BJ (cell line): ENCODE measurements around the gene SNTA1. TPM values are rescaled to one million over a fixed set of nuclear protein-coding genes. Genes with fewer than 3 reads are reported as not detected.
"Not testable (repeated sequence)": the region's sequence is repeated elsewhere in the genome, so short reads cannot be mapped to it uniquely, and the experiment has no call there.

ENCODE experiments used
- CTCF ChIA-PET: fragments of 350-600 bp; formaldehyde crosslinking; extraction: SDS; loops from one replicate; lab custom pipeline; 2021; ENCODE audit warnings: antibody characterized with exemption, inconsistent platforms; lab: Yijun Ruan, JAX
- POLR2A ChIA-PET: fragments of 300-600 bp; sonication (Branson Sonifier 250); formaldehyde crosslinking; extraction: SDS; loops from one replicate; lab custom pipeline; 2021; ENCODE audit warnings: antibody characterized with exemption; lab: Charles Lee
- DNase-seq: peaks from one replicate; pipeline ENCODE4 v3.0.0-alpha.2; 2011; ENCODE audit warnings: low read depth
- H3K27me3 ChIP-seq: 2 replicates; pipeline ENCODE4 v1.6.0; 2011; ENCODE audit warnings: low read length; ENCODE audit not compliant: control insufficient read depth, insufficient read depth
- H3K36me3 ChIP-seq: 2 replicates; pipeline ENCODE4 v1.5.1; 2011; ENCODE audit warnings: low read length; ENCODE audit not compliant: control insufficient read depth, insufficient read depth
- H3K4me3 ChIP-seq: 2 replicates; pipeline ENCODE4 v1.5.1; 2011; ENCODE audit warnings: low read depth, mild to moderate bottlenecking, control low read depth, low read length
- CTCF ChIP-seq: IDR thresholded peaks from 2 replicates; pipeline ENCODE4 v1.5.1; 2011; ENCODE audit warnings: low read depth, mild to moderate bottlenecking, control low read depth, inconsistent platforms, low read length, moderate library complexity; ENCODE audit not compliant: insufficient read depth
- polyA plus RNA-seq: library from polyadenylated mRNA; depleted of rRNA; stranded (reverse); fragments of >200 nt; gene quantifications from 2 replicates; pipeline ENCODE4 v1.2.3, GENCODE V29; 2011

The SNTA1 gene
- polyA plus RNA-seq, 1 experiment, result 24.7 TPM

DNA sequence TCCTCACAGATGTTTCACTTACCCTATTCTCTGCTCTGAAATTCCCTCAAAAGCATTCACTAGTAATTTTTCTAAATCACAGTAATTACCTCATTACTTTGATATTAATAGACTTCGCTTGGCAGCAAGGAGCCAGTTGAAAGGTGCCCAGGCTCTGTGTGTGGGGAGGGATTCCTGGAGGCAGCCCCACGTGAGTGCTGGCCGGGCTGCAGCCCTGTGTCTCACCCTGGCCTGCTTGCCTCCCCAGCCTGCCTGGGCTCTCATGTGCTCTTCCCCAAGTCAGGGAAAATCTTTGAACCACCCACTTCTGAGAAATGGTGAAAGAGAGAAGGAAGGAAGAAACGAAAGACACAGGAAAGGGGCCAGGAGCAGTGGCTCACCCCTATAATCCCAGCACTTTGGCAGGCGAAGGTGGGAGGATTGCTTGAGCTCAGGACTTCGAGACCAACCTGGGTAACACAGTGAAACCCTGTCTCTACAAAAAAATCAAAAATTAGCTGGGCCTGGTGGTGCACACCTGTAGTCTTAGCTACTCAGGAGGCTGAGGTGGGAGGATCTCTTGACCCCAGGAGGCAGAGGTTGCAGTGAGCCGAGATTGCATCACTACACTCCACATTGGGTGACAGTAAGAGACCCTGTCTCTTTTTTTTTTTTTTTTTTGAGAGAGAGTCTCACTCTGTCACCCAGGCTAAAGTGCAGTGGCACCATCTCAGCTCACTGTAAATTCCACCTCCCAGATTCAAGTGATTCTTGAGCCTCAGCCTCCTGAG, 20.0 kb upstream of the SNTA1 start:
- Histone ChIP-seq H3K4me3 (no peak overlapping the region), H3K27me3 (0 out of 2 replicates have a peak, but pooled peaks cover 1% of the 10 kb centered on the region), H3K36me3 (no peaks in the 10 kb centered on the region)
- ChIA-PET CTCF (interaction anchor here (1.5 to 4.0 kb wide), 2 partner anchors 190 to 204 kb away, joined by 4 to 18 read pairs; partner anchors contain the start of gene ACTL10), POLR2A (no interaction called here)
- no peak for DNase-seq
- no peak for TF ChIP-seq CTCF

- ChIA-PET CTCF (interaction anchor here (1.3 to 4.0 kb wide), 3 partner anchors 193 to 207 kb away, joined by 3 to 18 read pairs (median 5); partner anchors contain the start of gene ACTL10), POLR2A (no interaction called here)
- no peak for DNase-seq
- Histone ChIP-seq H3K27me3 (0 out of 2 replicates have a peak, but pooled peaks cover 1% of the 10 kb centered on the region), H3K36me3 (no peaks in the 10 kb centered on the region), H3K4me3 (no peak overlapping the region)
- TF ChIP-seq CTCF, result no peak
These were observed 17.1 kb upstream of the SNTA1 start for GRCh38 chr20:33460711-33461110.

GRCh38 chr20:33459599-33459998, 16.0 kb upstream of the SNTA1 start:
- Histone ChIP-seq H3K27me3 (no peaks in the 10 kb centered on the region), H3K36me3 (no peaks in the 10 kb centered on the region), H3K4me3 (no peak overlapping the region)
- TF ChIP-seq CTCF, result no peak
- CTCF ChIA-PET, result interaction anchor here (1.3 to 4.0 kb wide), 3 partner anchors 194 to 208 kb away, joined by 3 to 18 read pairs (median 5); partner anchors contain the start of gene ACTL10
- DNase-seq, result no peak
- POLR2A ChIA-PET, result no interaction called here

DNA sequence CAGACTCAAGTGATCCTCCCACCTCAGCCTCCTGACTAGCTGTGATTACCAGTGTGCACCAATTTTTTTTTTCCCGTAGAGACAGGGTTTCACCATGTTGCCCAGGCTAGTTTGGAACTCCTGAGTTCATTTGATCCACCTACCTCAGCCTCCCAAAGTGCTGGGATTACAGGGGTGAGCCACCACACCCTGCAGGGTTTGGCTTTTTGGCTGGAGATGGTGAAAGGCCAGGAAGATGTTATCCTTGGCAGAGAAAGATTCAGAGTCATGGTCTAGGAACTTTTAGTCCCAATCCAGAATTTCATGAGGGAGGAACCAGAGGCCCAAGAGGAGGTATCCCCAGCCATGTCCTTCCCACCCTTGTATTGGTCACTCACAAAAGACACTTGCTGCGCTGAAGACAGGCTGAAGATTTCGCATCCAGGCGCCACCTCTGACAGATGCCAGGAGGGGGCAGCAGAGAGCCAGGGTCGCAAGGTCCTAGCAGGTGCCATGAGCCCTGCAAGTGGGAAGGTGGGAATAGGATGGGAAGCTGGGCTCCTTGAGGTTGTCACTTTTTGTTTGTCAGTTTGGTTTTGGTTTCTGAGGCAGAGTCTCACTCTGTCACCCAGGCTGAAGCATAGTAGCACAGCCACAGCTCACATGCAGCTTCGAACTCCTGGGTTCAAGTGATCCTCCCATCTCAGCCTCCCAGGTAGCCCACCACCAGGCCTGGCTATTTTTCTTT, 13.5 kb upstream of the SNTA1 start:
- DNase-seq, H3K36me3 ChIP-seq, H3K27me3 ChIP-seq, H3K4me3 ChIP-seq, POLR2A ChIA-PET: not testable (repeated sequence)
- TF ChIP-seq CTCF, result peak; percentile 98
- CTCF ChIA-PET, result interaction anchor here (0.7 to 1.9 kb wide), 14 partner anchors 10 to 356 kb away, joined by 3 to 21 read pairs (median 5); partner anchors contain the start of genes ACTL10 and SNTA1

- Histone ChIP-seq H3K4me3 (no peak overlapping the region), H3K36me3 (no peaks in the 10 kb centered on the region), H3K27me3 (no peaks in the 10 kb centered on the region)
- CTCF ChIA-PET, result no interaction called here
- POLR2A ChIA-PET, result no interaction called here
- DNase-seq, result no peak
- no peak for TF ChIP-seq CTCF
These were observed 7.3 kb upstream of the SNTA1 start for GRCh38 chr20:33450867-33451266.
